ENCODE data around the gene FBXL14. TPM values are rescaled to one million over a fixed set of nuclear protein-coding genes. Genes with fewer than 3 reads are reported as not detected.

Gene FBXL14
- total and polyA plus RNA-seq, 4 donors, result 4.4 to 23.0 (median 13.1) TPM

DNA sequence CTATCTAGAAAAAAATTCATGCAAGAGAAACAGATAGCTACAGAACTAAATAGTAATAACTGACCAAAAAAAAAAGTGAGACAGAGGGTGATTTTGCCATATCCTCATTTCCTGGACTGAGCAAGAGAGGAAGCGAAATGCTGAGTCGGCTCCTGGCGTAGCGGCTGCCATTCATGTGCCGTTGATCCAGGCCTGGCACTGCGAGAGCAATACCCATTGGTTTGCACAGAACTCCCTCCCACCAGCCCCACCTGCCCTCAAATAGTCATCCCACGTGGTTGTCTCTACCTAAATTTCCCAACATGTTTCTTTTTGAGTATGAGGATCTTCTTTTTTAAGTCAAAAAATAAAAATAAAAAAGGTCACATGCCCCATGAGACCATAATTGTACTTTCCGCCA, 25.2 kb upstream of the FBXL14 start:
- Histone ChIP-seq H3K9ac (ENCODE audit: insufficient read depth in 1 of 2, low read length in 2 of 2) (peak overlapping the region in 1 of 2 donors; percentile 13), H3K27me3 (ENCODE audit: control insufficient read depth in 3 of 3, insufficient read depth in 3 of 3, low read length in 2 of 3) (no peaks in the 10 kb centered on the region), H3K9me3 (ENCODE audit: control insufficient read depth in 4 of 4, insufficient read depth in 3 of 4, low read length in 3 of 4) (no peaks in the 10 kb centered on the region), H3K4me3 (no peak overlapping the region), H3K4me1 (ENCODE audit: control insufficient read depth in 5 of 5, insufficient read depth in 5 of 5, low read length in 5 of 5) (peaks cover 0 to 2% (median 0%) of the 10 kb centered on the region in 5 donors), H3K36me3 (ENCODE audit: control insufficient read depth in 4 of 4, insufficient read depth in 4 of 4, low read length in 4 of 4) (no peaks in the 10 kb centered on the region), H3K27ac (ENCODE audit: low read depth in 1 of 2, low read length in 1 of 2) (no peak overlapping the region)
- WGBS, 2 donors, result 37 to 42% methylated on average over 8 of the region's 8 CpGs
- DNase-seq (peak in 1 of 3 donors; percentile 26), ATAC-seq (ENCODE audit: insufficient read depth, low FRiP score) (no peak)
- TF ChIP-seq, protein P1, sequence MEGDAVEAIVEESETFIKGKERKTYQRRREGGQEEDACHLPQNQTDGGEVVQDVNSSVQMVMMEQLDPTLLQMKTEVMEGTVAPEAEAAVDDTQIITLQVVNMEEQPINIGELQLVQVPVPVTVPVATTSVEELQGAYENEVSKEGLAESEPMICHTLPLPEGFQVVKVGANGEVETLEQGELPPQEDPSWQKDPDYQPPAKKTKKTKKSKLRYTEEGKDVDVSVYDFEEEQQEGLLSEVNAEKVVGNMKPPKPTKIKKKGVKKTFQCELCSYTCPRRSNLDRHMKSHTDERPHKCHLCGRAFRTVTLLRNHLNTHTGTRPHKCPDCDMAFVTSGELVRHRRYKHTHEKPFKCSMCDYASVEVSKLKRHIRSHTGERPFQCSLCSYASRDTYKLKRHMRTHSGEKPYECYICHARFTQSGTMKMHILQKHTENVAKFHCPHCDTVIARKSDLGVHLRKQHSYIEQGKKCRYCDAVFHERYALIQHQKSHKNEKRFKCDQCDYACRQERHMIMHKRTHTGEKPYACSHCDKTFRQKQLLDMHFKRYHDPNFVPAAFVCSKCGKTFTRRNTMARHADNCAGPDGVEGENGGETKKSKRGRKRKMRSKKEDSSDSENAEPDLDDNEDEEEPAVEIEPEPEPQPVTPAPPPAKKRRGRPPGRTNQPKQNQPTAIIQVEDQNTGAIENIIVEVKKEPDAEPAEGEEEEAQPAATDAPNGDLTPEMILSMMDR (IDR thresholded peaks at IDR 0.05; ENCODE audit: control extremely low read depth, extremely low read depth), result no peak

GRCh38 chr12:1619159-1619558, 24.8 kb upstream of the FBXL14 start:
- DNase-seq (no peak), ATAC-seq (ENCODE audit: insufficient read depth, low FRiP score) (no peak)
- 57 to 76% methylated on average over 4 of the region's 4 CpGs for WGBS, 2 donors
- Histone ChIP-seq H3K4me3 (no peak overlapping the region), H3K4me1 (ENCODE audit: control insufficient read depth in 5 of 5, insufficient read depth in 5 of 5, low read length in 5 of 5) (peaks cover 0 to 2% (median 0%) of the 10 kb centered on the region in 5 donors), H3K27me3 (ENCODE audit: control insufficient read depth in 3 of 3, insufficient read depth in 3 of 3, low read length in 2 of 3) (no peaks in the 10 kb centered on the region), H3K36me3 (ENCODE audit: control insufficient read depth in 4 of 4, insufficient read depth in 4 of 4, low read length in 4 of 4) (no peaks in the 10 kb centered on the region), H3K27ac (ENCODE audit: low read depth in 1 of 2, low read length in 1 of 2) (no peak overlapping the region), H3K9ac (ENCODE audit: insufficient read depth in 1 of 2, low read length in 2 of 2) (peak overlapping the region in 1 of 2 donors; percentile 13), H3K9me3 (ENCODE audit: control insufficient read depth in 4 of 4, insufficient read depth in 3 of 4, low read length in 3 of 4) (no peaks in the 10 kb centered on the region)
- TF ChIP-seq, protein P1 (IDR thresholded peaks at IDR 0.05; ENCODE audit: control extremely low read depth, extremely low read depth), result no peak

DNA sequence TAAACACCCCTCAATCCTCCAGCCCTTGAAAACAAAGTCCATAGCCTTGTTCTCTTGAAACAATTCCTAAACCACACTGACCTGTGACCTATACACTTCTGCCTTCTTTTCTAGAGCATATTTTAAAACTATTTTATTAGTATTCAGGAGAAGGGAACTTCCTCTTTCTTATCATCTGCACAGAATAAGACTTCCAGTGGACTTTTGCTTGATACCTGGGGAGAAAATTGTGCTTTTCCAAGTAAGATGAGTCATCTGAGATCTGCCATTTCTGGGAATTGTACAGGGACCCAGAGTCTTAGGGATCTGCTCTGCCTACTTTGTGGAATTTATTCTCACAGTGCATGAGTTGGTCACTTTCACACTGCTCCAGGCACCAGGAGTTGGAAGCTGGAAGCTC, 24.1 kb upstream of the FBXL14 start:
- DNase-seq (no peak), ATAC-seq (ENCODE audit: insufficient read depth, low FRiP score) (no peak)
- Histone ChIP-seq H3K9ac (ENCODE audit: insufficient read depth in 1 of 2, low read length in 2 of 2) (no peak overlapping the region), H3K9me3 (ENCODE audit: control insufficient read depth in 4 of 4, insufficient read depth in 3 of 4, low read length in 3 of 4) (no peaks in the 10 kb centered on the region), H3K27ac (ENCODE audit: low read depth in 1 of 2, low read length in 1 of 2) (no peak overlapping the region), H3K4me3 (no peak overlapping the region), H3K27me3 (ENCODE audit: control insufficient read depth in 3 of 3, insufficient read depth in 3 of 3, low read length in 2 of 3) (no peaks in the 10 kb centered on the region), H3K4me1 (ENCODE audit: control insufficient read depth in 5 of 5, insufficient read depth in 5 of 5, low read length in 5 of 5) (peaks cover 0 to 2% (median 0%) of the 10 kb centered on the region in 5 donors), H3K36me3 (ENCODE audit: control insufficient read depth in 4 of 4, insufficient read depth in 4 of 4, low read length in 4 of 4) (no peaks in the 10 kb centered on the region)
- TF ChIP-seq, protein P1 (IDR thresholded peaks at IDR 0.05; ENCODE audit: control extremely low read depth, extremely low read depth), result no peak
